ENCODE results near the gene RBBP9.
"Not testable (repeated sequence)": the region's sequence is repeated elsewhere in the genome, so short reads cannot be mapped to it uniquely, and the experiment has no call there.

RBBP9 gene
- 12.8 to 13.9 reads per million in 2 donors for total RNA-seq

- DNase-seq = peak; percentile 43 to 84 (median 63)
These were observed at the start of gene RBBP9 for GRCh38 chr20:18496740-18497592. Gene RBBP9, minus strand, starts transcription at chr20:18497225. Its CDS starts 58 bp downstream, at chr20:18497167.

- no peak for DNase-seq
These were observed 48.5 kb upstream of the RBBP9 start for GRCh38 chr20:18545566-18545965.

- DNase-seq = no peak
These were observed 46.9 kb upstream of the RBBP9 start for GRCh38 chr20:18543932-18544331.

GRCh38 chr20:18543216-18543615 lies 46.2 kb upstream of the RBBP9 start:
- DNase-seq = no peak

GRCh38 chr20:18541741-18542140 lies 44.7 kb upstream of the RBBP9 start:
- no peak for DNase-seq

GRCh38 chr20:18537651-18538050 lies 40.6 kb upstream of the RBBP9 start:
- DNase-seq = no peak

- no peak for DNase-seq
These were observed 37.1 kb upstream of the RBBP9 start for GRCh38 chr20:18533978-18534644.

- DNase-seq = no peak
These were observed 36.5 kb upstream of the RBBP9 start for GRCh38 chr20:18533491-18533890.

GRCh38 chr20:18532626-18533025 lies 35.6 kb upstream of the RBBP9 start:
- no peak for DNase-seq

- DNase-seq = no peak
These were observed 32.0 kb upstream of the RBBP9 start for GRCh38 chr20:18529041-18529440.

- no peak for DNase-seq
These were observed 30.8 kb upstream of the RBBP9 start for GRCh38 chr20:18527836-18528235.

- DNase-seq = no peak
These were observed 30.3 kb upstream of the RBBP9 start for GRCh38 chr20:18527339-18527738.

- not testable (repeated sequence) for DNase-seq
These were observed 29.7 kb upstream of the RBBP9 start for GRCh38 chr20:18526761-18527160.

GRCh38 chr20:18524646-18525045 lies 27.6 kb upstream of the RBBP9 start:
- DNase-seq = no peak

GRCh38 chr20:18523066-18523465 lies 26.0 kb upstream of the RBBP9 start:
- DNase-seq = no peak

GRCh38 chr20:18522066-18522465 lies 25.0 kb upstream of the RBBP9 start:
- not testable (repeated sequence) for DNase-seq

- no peak for DNase-seq
These were observed 18.9 kb upstream of the RBBP9 start for GRCh38 chr20:18515973-18516372.

- no peak for DNase-seq
These were observed 17.1 kb upstream of the RBBP9 start for GRCh38 chr20:18514127-18514526.

- DNase-seq = no peak
These were observed 16.2 kb upstream of the RBBP9 start for GRCh38 chr20:18513208-18513607.

GRCh38 chr20:18511571-18511970 lies 14.5 kb upstream of the RBBP9 start:
- no peak for DNase-seq

GRCh38 chr20:18507218-18508191 lies 10.5 kb upstream of the RBBP9 start, which contains the start of gene SEC23B:
Gene SEC23B, plus strand, starts transcription at chr20:18507940. Its CDS starts 2,896 bp downstream, at chr20:18510836.
- DNase-seq = peak; percentile 94 to 100 (median 97)

- peak in 1 of 5 experiments; percentile 88 for DNase-seq
These were observed 9.7 kb upstream of the RBBP9 start for GRCh38 chr20:18506744-18507143.

Measured in T-helper 2 cell (primary cell).